ENCODE results near the gene RNF31.

- TF ChIP-seq CTCF (IDR thresholded peaks at IDR 0.05; ENCODE audit: insufficient read depth, low read depth, low read length) = no peak
- TF ChIP-seq EZH2 (IDR thresholded peaks at IDR 0.05; ENCODE audit: insufficient read depth, low read length) = no peak
These were observed 41.7 kb downstream of the RNF31 start for GRCh38 chr14:24189059-24189375.
